ENCODE measurements around the gene KLK8.

GRCh38 chr19:50959731-50960500, 41.5 kb downstream of the KLK8 start:
- no peak for TF ChIP-seq CTCF (IDR thresholded peaks at IDR 0.05)
- TF ChIP-seq POLR2A (IDR thresholded peaks at IDR 0.05), result no peak

Measured in esophagus squamous epithelium (tissue), 4 donors.